ENCODE measurements around the gene ATG7.

The ATG7 gene

DNA sequence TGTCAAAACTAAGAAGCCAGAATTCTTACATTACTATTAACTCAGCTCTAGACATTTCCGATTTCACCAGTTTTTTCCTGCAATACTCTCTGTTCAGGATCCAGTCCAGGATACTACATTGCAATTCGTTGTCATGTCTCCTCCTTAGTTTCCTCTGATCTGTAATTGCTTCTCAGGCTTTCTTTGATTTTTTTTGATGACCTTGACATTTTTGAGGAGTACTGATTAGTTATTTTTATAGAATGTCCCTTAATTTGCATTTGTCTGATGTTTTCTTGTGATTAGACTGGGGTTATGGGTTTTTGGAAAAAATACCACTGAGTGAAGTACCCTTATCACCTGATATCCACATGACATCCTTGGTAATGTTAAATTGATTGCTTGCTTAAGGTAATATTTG is 57.6 kb downstream of the ATG7 start:
- Histone ChIP-seq H3K14ac (ENCODE audit: low read length) (no peak overlapping the region), H3K23ac (ENCODE audit: low read depth, low read length, poor library complexity) (no peak overlapping the region), H3K4me3 (ENCODE audit: low read length in 2 of 2) (no peak overlapping the region), H2BK15ac (ENCODE audit: low read length) (no peak overlapping the region), H2BK120ac (ENCODE audit: low read depth, low read length) (no peak overlapping the region), H2AK5ac (ENCODE audit: low read depth, low read length) (no peak overlapping the region), H3K9ac (ENCODE audit: low read depth, low read length, poor library complexity) (no peak overlapping the region), H3K4me2 (ENCODE audit: insufficient read depth, low read length, poor library complexity, severe bottlenecking) (no peak overlapping the region), H4K8ac (ENCODE audit: low read depth, low read length) (no peak overlapping the region), H4K91ac (ENCODE audit: low read depth, low read length, poor library complexity) (no peak overlapping the region), H3K27me3 (ENCODE audit: control insufficient read depth in 3 of 3, insufficient read depth in 3 of 3, low read depth in 1 of 3, low read length in 3 of 3) (no peaks in the 10 kb centered on the region), H2BK5ac (ENCODE audit: low read length) (no peak overlapping the region), H2BK12ac (ENCODE audit: low read length) (no peak overlapping the region), H3K79me1 (ENCODE audit: low read depth, low read length) (no peaks in the 10 kb centered on the region), H3K27ac (replicated peaks; ENCODE audit: low read length) (no peak overlapping the region), H3K4ac (ENCODE audit: low read length) (no peak overlapping the region), H3K9me3 (replicated peaks in 1 of 2; ENCODE audit: control insufficient read depth in 2 of 2, insufficient read depth in 1 of 2, low read depth in 1 of 2, low read length in 2 of 2) (no peaks in the 10 kb centered on the region), H3K36me3 (replicated peaks in 1 of 2; ENCODE audit: control insufficient read depth in 2 of 2, insufficient read depth in 2 of 2, low read length in 2 of 2) (peaks cover 1 to 19% of the 10 kb centered on the region in 2 donors), H2AFZ (ENCODE audit: low read length) (no peak overlapping the region), H3K4me1 (ENCODE audit: control insufficient read depth in 2 of 2, insufficient read depth in 1 of 2, low read depth in 1 of 2, low read length in 2 of 2) (no peaks in the 10 kb centered on the region), H3K18ac (ENCODE audit: low read length) (no peak overlapping the region)
- WGBS, 2 donors (ENCODE audit: extremely low coverage in 2 of 2, insufficient read length in 2 of 2, insufficient replicate concordance in 1 of 2): no CpG with 5 or more reads among the region's 2 CpGs
- DNase-seq (ENCODE audit: low spot score): no peak

DNA sequence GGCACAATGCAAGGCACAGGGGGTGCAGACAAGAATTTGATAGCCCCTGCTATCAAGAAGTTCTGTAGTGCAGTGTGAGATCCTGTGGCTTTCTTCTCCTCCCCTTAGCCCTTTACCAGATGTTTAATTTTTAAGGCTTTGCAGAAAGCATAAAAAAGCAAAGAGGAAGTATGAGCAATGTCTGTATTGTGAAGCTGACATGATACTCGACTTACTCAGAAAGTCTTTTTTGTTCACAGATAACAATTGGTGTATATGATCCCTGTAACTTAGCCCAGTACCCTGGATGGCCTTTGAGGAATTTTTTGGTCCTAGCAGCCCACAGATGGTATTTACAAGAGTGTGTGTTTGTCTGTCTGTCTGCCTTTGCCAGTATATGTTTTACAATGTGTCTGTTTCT is 58.9 kb downstream of the ATG7 start:
- Histone ChIP-seq H3K4ac (ENCODE audit: low read length) (no peak overlapping the region), H3K9me3 (replicated peaks in 1 of 2; ENCODE audit: control insufficient read depth in 2 of 2, insufficient read depth in 1 of 2, low read depth in 1 of 2, low read length in 2 of 2) (no peaks in the 10 kb centered on the region), H3K18ac (ENCODE audit: low read length) (no peak overlapping the region), H2BK120ac (ENCODE audit: low read depth, low read length) (no peak overlapping the region), H4K8ac (ENCODE audit: low read depth, low read length) (no peak overlapping the region), H3K27me3 (ENCODE audit: control insufficient read depth in 3 of 3, insufficient read depth in 3 of 3, low read depth in 1 of 3, low read length in 3 of 3) (no peaks in the 10 kb centered on the region), H3K4me2 (ENCODE audit: insufficient read depth, low read length, poor library complexity, severe bottlenecking) (no peak overlapping the region), H3K27ac (replicated peaks; ENCODE audit: low read length) (no peak overlapping the region), H3K4me1 (ENCODE audit: control insufficient read depth in 2 of 2, insufficient read depth in 1 of 2, low read depth in 1 of 2, low read length in 2 of 2) (no peaks in the 10 kb centered on the region), H2BK5ac (ENCODE audit: low read length) (no peak overlapping the region), H3K79me1 (ENCODE audit: low read depth, low read length) (no peaks in the 10 kb centered on the region), H3K23ac (ENCODE audit: low read depth, low read length, poor library complexity) (no peak overlapping the region), H2AFZ (ENCODE audit: low read length) (no peak overlapping the region), H3K9ac (ENCODE audit: low read depth, low read length, poor library complexity) (no peak overlapping the region), H3K36me3 (replicated peaks in 1 of 2; ENCODE audit: control insufficient read depth in 2 of 2, insufficient read depth in 2 of 2, low read length in 2 of 2) (peaks cover 0 to 15% of the 10 kb centered on the region in 2 donors), H4K91ac (ENCODE audit: low read depth, low read length, poor library complexity) (no peak overlapping the region), H2BK12ac (ENCODE audit: low read length) (no peak overlapping the region), H3K4me3 (ENCODE audit: low read length in 2 of 2) (no peak overlapping the region), H2AK5ac (ENCODE audit: low read depth, low read length) (no peak overlapping the region), H3K14ac (ENCODE audit: low read length) (no peak overlapping the region), H2BK15ac (ENCODE audit: low read length) (no peak overlapping the region)
- no peak for DNase-seq (ENCODE audit: low spot score)
- no CpG with 5 or more reads among the region's 1 CpG for WGBS, 2 donors (ENCODE audit: extremely low coverage in 2 of 2, insufficient read length in 2 of 2, insufficient replicate concordance in 1 of 2)

- H2BK120ac ChIP-seq (ENCODE audit: low read depth, low read length): no peak overlapping the region
- no peak overlapping the region for H2BK12ac ChIP-seq (ENCODE audit: low read length)
- no peak overlapping the region for H2BK5ac ChIP-seq (ENCODE audit: low read length)
- no peak overlapping the region for H3K4ac ChIP-seq (ENCODE audit: low read length)
- no CpG with 5 or more reads among the region's 4 CpGs for WGBS, 2 donors (ENCODE audit: extremely low coverage in 2 of 2, insufficient read length in 2 of 2, insufficient replicate concordance in 1 of 2)
- H2AFZ ChIP-seq (ENCODE audit: low read length): no peak overlapping the region
- H2BK15ac ChIP-seq (ENCODE audit: low read length): no peak overlapping the region
- H3K79me1 ChIP-seq (ENCODE audit: low read depth, low read length): no peaks in the 10 kb centered on the region
- no peak overlapping the region for H3K23ac ChIP-seq (ENCODE audit: low read depth, low read length, poor library complexity)
- H3K14ac ChIP-seq (ENCODE audit: low read length): no peak overlapping the region
- no peak overlapping the region for H3K18ac ChIP-seq (ENCODE audit: low read length)
- no peak overlapping the region for H2AK5ac ChIP-seq (ENCODE audit: low read depth, low read length)
- DNase-seq (ENCODE audit: low spot score): peak; percentile 17
- H3K9me3 ChIP-seq (replicated peaks in 1 of 2; ENCODE audit: control insufficient read depth in 2 of 2, insufficient read depth in 1 of 2, low read depth in 1 of 2, low read length in 2 of 2): no peaks in the 10 kb centered on the region
- no peaks in the 10 kb centered on the region for H3K4me1 ChIP-seq (ENCODE audit: control insufficient read depth in 2 of 2, insufficient read depth in 1 of 2, low read depth in 1 of 2, low read length in 2 of 2)
- no peak overlapping the region for H4K91ac ChIP-seq (ENCODE audit: low read depth, low read length, poor library complexity)
- no peak overlapping the region for H4K8ac ChIP-seq (ENCODE audit: low read depth, low read length)
- H3K27me3 ChIP-seq (ENCODE audit: control insufficient read depth in 3 of 3, insufficient read depth in 3 of 3, low read depth in 1 of 3, low read length in 3 of 3): no peaks in the 10 kb centered on the region
- no peak overlapping the region for H3K4me2 ChIP-seq (ENCODE audit: insufficient read depth, low read length, poor library complexity, severe bottlenecking)
- H3K9ac ChIP-seq (ENCODE audit: low read depth, low read length, poor library complexity): no peak overlapping the region
- H3K4me3 ChIP-seq (ENCODE audit: low read length in 2 of 2): no peak overlapping the region
- peaks cover 0 to 9% of the 10 kb centered on the region in 2 donors for H3K36me3 ChIP-seq (replicated peaks in 1 of 2; ENCODE audit: control insufficient read depth in 2 of 2, insufficient read depth in 2 of 2, low read length in 2 of 2)
- no peak overlapping the region for H3K27ac ChIP-seq (replicated peaks; ENCODE audit: low read length)
These were observed 62.9 kb downstream of the ATG7 start for GRCh38 chr3:11335056-11335608.

- H3K4me2 ChIP-seq (ENCODE audit: insufficient read depth, low read length, poor library complexity, severe bottlenecking): no peak overlapping the region
- no peak overlapping the region for H2BK15ac ChIP-seq (ENCODE audit: low read length)
- H3K18ac ChIP-seq (ENCODE audit: low read length): no peak overlapping the region
- H2BK5ac ChIP-seq (ENCODE audit: low read length): no peak overlapping the region
- no peak overlapping the region for H3K4ac ChIP-seq (ENCODE audit: low read length)
- no peaks in the 10 kb centered on the region for H3K4me1 ChIP-seq (ENCODE audit: control insufficient read depth in 2 of 2, insufficient read depth in 1 of 2, low read depth in 1 of 2, low read length in 2 of 2)
- no peaks in the 10 kb centered on the region for H3K79me1 ChIP-seq (ENCODE audit: low read depth, low read length)
- H4K8ac ChIP-seq (ENCODE audit: low read depth, low read length): no peak overlapping the region
- H3K9ac ChIP-seq (ENCODE audit: low read depth, low read length, poor library complexity): no peak overlapping the region
- no peak overlapping the region for H3K14ac ChIP-seq (ENCODE audit: low read length)
- no peak overlapping the region for H2BK12ac ChIP-seq (ENCODE audit: low read length)
- no peak overlapping the region for H3K4me3 ChIP-seq (ENCODE audit: low read length in 2 of 2)
- H2AK5ac ChIP-seq (ENCODE audit: low read depth, low read length): no peak overlapping the region
- H2AFZ ChIP-seq (ENCODE audit: low read length): no peak overlapping the region
- no peak overlapping the region for H3K23ac ChIP-seq (ENCODE audit: low read depth, low read length, poor library complexity)
- H4K91ac ChIP-seq (ENCODE audit: low read depth, low read length, poor library complexity): no peak overlapping the region
- H3K27ac ChIP-seq (replicated peaks; ENCODE audit: low read length): no peak overlapping the region
- no peak overlapping the region for H2BK120ac ChIP-seq (ENCODE audit: low read depth, low read length)
- no peak for DNase-seq (ENCODE audit: low spot score)
- H3K9me3 ChIP-seq (replicated peaks in 1 of 2; ENCODE audit: control insufficient read depth in 2 of 2, insufficient read depth in 1 of 2, low read depth in 1 of 2, low read length in 2 of 2): peaks cover 0 to under 1% of the 10 kb centered on the region in 2 donors
- no peaks in the 10 kb centered on the region for H3K27me3 ChIP-seq (ENCODE audit: control insufficient read depth in 3 of 3, insufficient read depth in 3 of 3, low read depth in 1 of 3, low read length in 3 of 3)
- WGBS, 2 donors (ENCODE audit: extremely low coverage in 2 of 2, insufficient read length in 2 of 2, insufficient replicate concordance in 1 of 2): no CpG with 5 or more reads among the region's 3 CpGs
- H3K36me3 ChIP-seq (replicated peaks in 1 of 2; ENCODE audit: control insufficient read depth in 2 of 2, insufficient read depth in 2 of 2, low read length in 2 of 2): peaks cover 0 to 7% of the 10 kb centered on the region in 2 donors
These were observed 67.3 kb downstream of the ATG7 start for GRCh38 chr3:11339541-11339940.
